HCT116 (cell line): ENCODE data around the gene ENDOG. TPM values are rescaled to one million over a fixed set of nuclear protein-coding genes. Genes with fewer than 3 reads are reported as not detected.

Source experiments
- ATAC-seq: fragments of 200-7000 bp; cut with Tn5 transposase; 2 replicates; pipeline ENCODE4 v1.9.1; 2020; ENCODE audit warnings: mild to moderate bottlenecking, moderate library complexity
- BruUV-seq: library from RNA; stranded (reverse); fragments of 400-500 nt; replicated peaks from 2 replicates; lab custom pipeline; 2021; lab: Mats Ljungman, UMichigan
- CTCF ChIA-PET: fragments of 300-600 bp; sonication (Branson Sonifier 250); formaldehyde crosslinking; loops from one replicate; lab custom pipeline; 2021; ENCODE audit warnings: antibody characterized with exemption; lab: Charles Lee
- POLR2A ChIA-PET: fragments of 300-600, 350-600 bp; sonication (Branson Sonifier 250); formaldehyde crosslinking; loops from one replicate; lab custom pipeline; 2021; ENCODE audit warnings: antibody characterized with exemption; lab: Charles Lee
- RAD21 ChIA-PET, 2 experiments: fragments of 300-600 bp; sonication (Branson Sonifier 250); formaldehyde crosslinking; loops; one replicate each; lab custom pipeline; 2023; ENCODE audit warnings: low total read pairs in 2 of 2; ENCODE audit not compliant: uncharacterized antibody in 2 of 2, unreplicated experiment in 2 of 2, low non-redundant PET in 1 of 2; lab: Charles Lee
- DNase-seq: peaks from one replicate; pipeline ENCODE4 v3.0.0-alpha.2; 2010; ENCODE audit warnings: low read depth, low spot score
- H2AFZ ChIP-seq: fragments of 200-600 bp; shearing (Covaris generic), sonication (generic); 2 replicates; pipeline ENCODE4 v1.6.1; 2017; ENCODE audit warnings: low read depth, mixed run types, mixed read lengths, antibody characterized with exemption, low read length; ENCODE audit not compliant: poor library complexity, severe bottlenecking
- H3K27ac ChIP-seq: 2 replicates; pipeline ENCODE4 v1.5.1; 2012; ENCODE audit warnings: low read depth, low read length
- H3K27me3 ChIP-seq: fragments of 200-600 bp; sonication (generic); 2 replicates; pipeline ENCODE4 v1.6.1; 2016; ENCODE audit warnings: mixed run types, low read length, mixed read lengths; ENCODE audit not compliant: insufficient read depth
- H3K36me3 ChIP-seq, 2 experiments: fragments of 200-500 bp in 1 of 2; fragments of 200-600 bp in 1 of 2; sonication (Bioruptor generic) in 1 of 2; sonication (generic) in 1 of 2; 2 replicates each; pipeline versions ENCODE4 v1.5.1 to v1.6.1; 2014 to 2016; ENCODE audit warnings: low read length in 2 of 2, inconsistent platforms in 1 of 2, mixed read lengths in 1 of 2, mixed run types in 1 of 2; ENCODE audit not compliant: insufficient read depth in 2 of 2, control insufficient read depth in 1 of 2
- H3K4me1 ChIP-seq, 2 experiments: fragments of 200-600 bp in 1 of 2; sonication (generic) in 1 of 2; 2 replicates each; pipeline versions ENCODE4 v1.5.1 to v1.6.1; 2012 to 2017; ENCODE audit warnings: low read length in 2 of 2, inconsistent platforms in 1 of 2, mild to moderate bottlenecking in 1 of 2, mixed read lengths in 1 of 2, mixed run types in 1 of 2, moderate library complexity in 1 of 2; ENCODE audit not compliant: insufficient read depth in 2 of 2, control insufficient read depth in 1 of 2
- H3K4me2 ChIP-seq: fragments of 200-600 bp; sonication (generic); 2 replicates; pipeline ENCODE4 v1.6.1; 2017; ENCODE audit warnings: mixed run types, low read length, mixed read lengths
- H3K4me3 ChIP-seq, 2 experiments: fragments of 200-600 bp in 1 of 2; sonication (generic) in 1 of 2; replicated peaks in 1 of 2; 2 replicates each; pipeline ENCODE4 v1.5.1; 2011 to 2016; ENCODE audit warnings: low read length in 2 of 2, control low read depth in 1 of 2, low read depth in 1 of 2, mild to moderate bottlenecking in 1 of 2, mixed read lengths in 1 of 2, mixed run types in 1 of 2
- H3K79me2 ChIP-seq: fragments of 200-600 bp; sonication (generic); 2 replicates; pipeline ENCODE4 v1.6.1; 2017; ENCODE audit warnings: mild to moderate bottlenecking, mixed run types, low read length, moderate library complexity, mixed read lengths; ENCODE audit not compliant: insufficient read depth
- H3K9ac ChIP-seq: fragments of 200-600 bp; sonication (generic); 2 replicates; pipeline ENCODE4 v1.6.1; 2016; ENCODE audit warnings: low read length, mixed read lengths
- H3K9me2 ChIP-seq: fragments of 200-600 bp; sonication (generic), shearing (Covaris generic); 2 replicates; pipeline ENCODE4 v1.6.1; 2017; ENCODE audit warnings: mixed run types, mild to moderate bottlenecking, moderate library complexity; ENCODE audit not compliant: insufficient read depth
- H3K9me3 ChIP-seq, 2 experiments: fragments of 200-500 bp in 1 of 2; fragments of 200-600 bp in 1 of 2; sonication (Bioruptor generic) in 1 of 2; sonication (generic) in 1 of 2; 2 replicates each; pipeline ENCODE4 v1.6.1; 2014 to 2017; ENCODE audit warnings: low read length in 2 of 2, mixed read lengths in 2 of 2, inconsistent platforms in 1 of 2, low read depth in 1 of 2, mild to moderate bottlenecking in 1 of 2, mixed run types in 1 of 2, moderate library complexity in 1 of 2; ENCODE audit not compliant: control insufficient read depth in 1 of 2, insufficient read depth in 1 of 2
- H4K20me1 ChIP-seq: fragments of 200-600 bp; sonication (generic), shearing (Covaris generic); 2 replicates; pipeline ENCODE4 v1.6.1; 2017; ENCODE audit warnings: mixed run types, mild to moderate bottlenecking, moderate library complexity; ENCODE audit not compliant: insufficient read depth
- ATF3 ChIP-seq: IDR thresholded peaks from 2 replicates; pipeline ENCODE4 v1.6.1; 2012
- CBX3 ChIP-seq: IDR thresholded peaks from 2 replicates; pipeline ENCODE4 v1.6.1; 2012; ENCODE audit warnings: low read depth
- EGR1 ChIP-seq: IDR thresholded peaks from 2 replicates; pipeline ENCODE4 v1.6.1; 2012; ENCODE audit warnings: low read depth
- EZH2phosphoT487 ChIP-seq: fragments of 200-600 bp; IDR thresholded peaks from 2 replicates; pipeline ENCODE4 v1.6.1; 2018; ENCODE audit warnings: antibody characterized with exemption, borderline replicate concordance
- FOSL1 ChIP-seq: IDR thresholded peaks from 2 replicates; pipeline ENCODE4 v1.6.1; 2012; ENCODE audit warnings: low read depth
- MAX ChIP-seq: IDR thresholded peaks from 2 replicates; pipeline ENCODE4 v1.6.1; 2012
- POLR2AphosphoS5 ChIP-seq: IDR thresholded peaks from 2 replicates; pipeline ENCODE4 v1.6.1; 2011; ENCODE audit warnings: mild to moderate bottlenecking, low read depth, low read length, moderate library complexity
- SIN3A ChIP-seq: IDR thresholded peaks from 2 replicates; pipeline ENCODE4 v1.6.1; 2012; ENCODE audit warnings: low read depth
- SP1 ChIP-seq: IDR thresholded peaks from 2 replicates; pipeline ENCODE4 v1.6.1; 2012; ENCODE audit warnings: low read depth
- SRF ChIP-seq: IDR thresholded peaks from 2 replicates; pipeline ENCODE4 v1.6.1; 2012; ENCODE audit warnings: low read depth
- TCF7L2 ChIP-seq: IDR thresholded peaks from 2 replicates; pipeline ENCODE4 v1.7.0; 2011; ENCODE audit warnings: borderline replicate concordance, inconsistent platforms; ENCODE audit not compliant: insufficient read depth, insufficient read length; ENCODE audit errors: extremely low read depth
- ZBTB33 ChIP-seq: IDR thresholded peaks from 2 replicates; pipeline ENCODE4 v1.6.1; 2011; ENCODE audit warnings: mild to moderate bottlenecking, low read length, moderate library complexity; ENCODE audit not compliant: insufficient replicate concordance; ENCODE audit errors: extremely low read depth
- ZNF274 ChIP-seq: fragments of 200-500 bp; sonication (Bioruptor generic); IDR thresholded peaks from 2 replicates; pipeline ENCODE4 v1.6.1; 2014; ENCODE audit warnings: mild to moderate bottlenecking, low read depth, low read length, inconsistent platforms
- intact Hi-C: fragments of 100-400 bp; cut with micrococcal nuclease; formaldehyde crosslinking; loops from 2 replicates; pipeline ENCODE4 v1.10.0; 2022
- total RNA-seq: library from RNA; stranded (reverse); gene quantifications from one replicate; pipeline ENCODE4 v1.2.1, GENCODE V29; 2021; ENCODE audit not compliant: unreplicated experiment
- TF ChIP-seq, protein P1 (sequence below), 3 experiments: fragments of 200-600 bp in 1 of 3; sonication (generic) in 1 of 3; IDR thresholded peaks in 2 of 3; conservative IDR thresholded peaks in 1 of 3; 2 replicates each; pipeline ENCODE4 v1.5.1; 2012 to 2017; ENCODE audit warnings: low read depth in 2 of 3, low read length in 2 of 3, antibody characterized with exemption in 1 of 3, borderline replicate concordance in 1 of 3, control low read depth in 1 of 3, mild to moderate bottlenecking in 1 of 3, mixed read lengths in 1 of 3, mixed run types in 1 of 3, moderate library complexity in 1 of 3; ENCODE audit not compliant: insufficient read depth in 1 of 3
- TF ChIP-seq, protein P2 (sequence below): IDR thresholded peaks from 2 replicates; pipeline ENCODE4 v1.6.1; 2012; ENCODE audit warnings: low read depth

ENDOG gene
- total RNA-seq, 1 experiment from 2014 or later = 27.2 TPM

DNA sequence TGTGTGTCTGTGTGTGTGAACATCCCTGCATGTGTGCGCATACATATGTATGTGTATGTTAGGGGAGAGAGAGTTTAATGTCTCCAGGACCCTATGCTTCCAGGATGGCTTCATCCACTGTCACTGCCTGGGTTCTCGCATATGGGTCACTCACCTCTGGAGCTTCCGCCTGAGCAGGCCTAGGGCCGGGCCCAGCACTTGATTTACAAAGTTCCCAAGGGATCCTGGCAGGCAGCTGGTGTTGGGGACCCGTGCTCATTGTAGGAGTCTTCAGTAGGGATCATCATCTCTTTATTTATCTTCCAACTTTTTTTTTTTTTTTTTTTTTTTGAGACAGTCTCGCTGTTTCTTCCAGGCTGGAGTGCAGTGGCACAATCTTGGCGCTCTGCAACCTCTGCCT is 18.2 kb upstream of the ENDOG start:
- POLR2A ChIA-PET = no interaction called here
- TF ChIP-seq EZH2phosphoT487 (no peak), ATF3 (no peak), POLR2AphosphoS5 (no peak), SP1 (no peak), MAX (no peak), CBX3 (no peak), FOSL1 (no peak), EGR1 (no peak), SIN3A (no peak), TCF7L2 (no peak), ZNF274 (no peak), ZBTB33 (no peak), SRF (no peak)
- TF ChIP-seq, protein P1, sequence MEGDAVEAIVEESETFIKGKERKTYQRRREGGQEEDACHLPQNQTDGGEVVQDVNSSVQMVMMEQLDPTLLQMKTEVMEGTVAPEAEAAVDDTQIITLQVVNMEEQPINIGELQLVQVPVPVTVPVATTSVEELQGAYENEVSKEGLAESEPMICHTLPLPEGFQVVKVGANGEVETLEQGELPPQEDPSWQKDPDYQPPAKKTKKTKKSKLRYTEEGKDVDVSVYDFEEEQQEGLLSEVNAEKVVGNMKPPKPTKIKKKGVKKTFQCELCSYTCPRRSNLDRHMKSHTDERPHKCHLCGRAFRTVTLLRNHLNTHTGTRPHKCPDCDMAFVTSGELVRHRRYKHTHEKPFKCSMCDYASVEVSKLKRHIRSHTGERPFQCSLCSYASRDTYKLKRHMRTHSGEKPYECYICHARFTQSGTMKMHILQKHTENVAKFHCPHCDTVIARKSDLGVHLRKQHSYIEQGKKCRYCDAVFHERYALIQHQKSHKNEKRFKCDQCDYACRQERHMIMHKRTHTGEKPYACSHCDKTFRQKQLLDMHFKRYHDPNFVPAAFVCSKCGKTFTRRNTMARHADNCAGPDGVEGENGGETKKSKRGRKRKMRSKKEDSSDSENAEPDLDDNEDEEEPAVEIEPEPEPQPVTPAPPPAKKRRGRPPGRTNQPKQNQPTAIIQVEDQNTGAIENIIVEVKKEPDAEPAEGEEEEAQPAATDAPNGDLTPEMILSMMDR (IDR thresholded peaks at IDR 0.05 in 2 of 3, conservative IDR thresholded peaks at IDR 0.05 in 1 of 3; ENCODE audit: borderline replicate concordance in 1 of 3, insufficient read depth in 1 of 3, low read depth in 2 of 3, low read length in 2 of 3) = no peak
- TF ChIP-seq, protein P2, sequence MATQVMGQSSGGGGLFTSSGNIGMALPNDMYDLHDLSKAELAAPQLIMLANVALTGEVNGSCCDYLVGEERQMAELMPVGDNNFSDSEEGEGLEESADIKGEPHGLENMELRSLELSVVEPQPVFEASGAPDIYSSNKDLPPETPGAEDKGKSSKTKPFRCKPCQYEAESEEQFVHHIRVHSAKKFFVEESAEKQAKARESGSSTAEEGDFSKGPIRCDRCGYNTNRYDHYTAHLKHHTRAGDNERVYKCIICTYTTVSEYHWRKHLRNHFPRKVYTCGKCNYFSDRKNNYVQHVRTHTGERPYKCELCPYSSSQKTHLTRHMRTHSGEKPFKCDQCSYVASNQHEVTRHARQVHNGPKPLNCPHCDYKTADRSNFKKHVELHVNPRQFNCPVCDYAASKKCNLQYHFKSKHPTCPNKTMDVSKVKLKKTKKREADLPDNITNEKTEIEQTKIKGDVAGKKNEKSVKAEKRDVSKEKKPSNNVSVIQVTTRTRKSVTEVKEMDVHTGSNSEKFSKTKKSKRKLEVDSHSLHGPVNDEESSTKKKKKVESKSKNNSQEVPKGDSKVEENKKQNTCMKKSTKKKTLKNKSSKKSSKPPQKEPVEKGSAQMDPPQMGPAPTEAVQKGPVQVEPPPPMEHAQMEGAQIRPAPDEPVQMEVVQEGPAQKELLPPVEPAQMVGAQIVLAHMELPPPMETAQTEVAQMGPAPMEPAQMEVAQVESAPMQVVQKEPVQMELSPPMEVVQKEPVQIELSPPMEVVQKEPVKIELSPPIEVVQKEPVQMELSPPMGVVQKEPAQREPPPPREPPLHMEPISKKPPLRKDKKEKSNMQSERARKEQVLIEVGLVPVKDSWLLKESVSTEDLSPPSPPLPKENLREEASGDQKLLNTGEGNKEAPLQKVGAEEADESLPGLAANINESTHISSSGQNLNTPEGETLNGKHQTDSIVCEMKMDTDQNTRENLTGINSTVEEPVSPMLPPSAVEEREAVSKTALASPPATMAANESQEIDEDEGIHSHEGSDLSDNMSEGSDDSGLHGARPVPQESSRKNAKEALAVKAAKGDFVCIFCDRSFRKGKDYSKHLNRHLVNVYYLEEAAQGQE = no peak

More for the DNA sequence above, 18.2 kb upstream of the ENDOG start:
- Histone ChIP-seq H3K36me3 (peaks cover 21 to 26% of the 10 kb centered on the region in 2 experiments; a peak in 3 of 4 replicates), H2AFZ (no peak overlapping the region), H4K20me1 (no peaks in the 10 kb centered on the region), H3K27me3 (no peaks in the 10 kb centered on the region), H3K9me3 (no peaks in the 10 kb centered on the region), H3K4me3 (no peak overlapping the region), H3K4me2 (no peak overlapping the region), H3K9me2 (no peaks in the 10 kb centered on the region), H3K9ac (no peak overlapping the region), H3K27ac (no peak overlapping the region), H3K4me1 (no peaks in the 10 kb centered on the region), H3K79me2 (no peaks in the 10 kb centered on the region)
- ChIA-PET RAD21 (no interaction called here), CTCF (no interaction called here)
- DNase-seq (no peak), ATAC-seq (no peak)
- intact Hi-C loops = no loop called here
- no TSS peak for BruUV-seq
